ENCODE measurements around the gene GJD2.

GJD2 gene

GRCh38 chr15:34722439-34722836 lies 32.4 kb downstream of the GJD2 start:
- Mint-ChIP-seq H3K9me3 (ENCODE audit: low read depth) (no peaks in the 10 kb centered on the region), H3K4me3 (no peak overlapping the region), H3K27me3 (peaks cover 34% of the 10 kb centered on the region), H3K4me1 (ENCODE audit: low read depth) (peaks cover 2% of the 10 kb centered on the region), H3K36me3 (no peaks in the 10 kb centered on the region), H3K27ac (no peak overlapping the region)

DNA sequence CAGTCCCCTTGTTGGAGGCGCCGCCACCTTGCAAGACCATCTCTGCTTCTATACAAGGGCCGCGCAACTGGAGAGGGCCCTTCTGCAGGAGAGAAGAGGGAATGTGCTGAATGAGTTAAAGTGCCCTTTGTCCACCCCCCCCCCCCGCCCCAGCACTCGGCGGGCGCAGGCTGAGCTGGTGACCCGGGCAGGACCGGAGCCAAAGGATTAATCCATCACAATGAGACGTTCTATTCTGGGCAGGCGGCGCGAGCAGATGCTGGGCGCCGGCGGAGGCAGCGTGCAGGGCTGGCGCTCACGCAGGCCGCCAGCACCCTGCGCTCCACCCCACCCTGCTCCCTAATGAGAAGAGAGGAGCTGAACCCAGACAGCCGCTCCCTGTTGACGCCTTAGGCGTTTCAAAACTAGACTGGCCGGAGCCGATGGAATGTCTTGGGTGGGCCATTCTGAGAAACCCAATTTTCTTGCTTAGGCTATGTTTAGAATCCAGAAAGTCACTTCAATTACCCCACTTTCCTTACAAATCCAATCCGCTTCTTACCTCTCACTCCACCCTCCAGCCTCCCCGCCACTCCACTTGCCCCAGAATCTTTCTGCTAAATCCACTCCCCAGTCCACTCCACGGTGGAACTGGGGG lies 32.9 kb downstream of the GJD2 start:
- H3K27me3 Mint-ChIP-seq: peaks cover 34% of the 10 kb centered on the region
- H3K4me1 Mint-ChIP-seq (ENCODE audit: low read depth): peaks cover 2% of the 10 kb centered on the region
- H3K36me3 Mint-ChIP-seq: no peaks in the 10 kb centered on the region
- H3K27ac Mint-ChIP-seq: no peak overlapping the region
- no peak overlapping the region for H3K4me3 Mint-ChIP-seq
- no peaks in the 10 kb centered on the region for H3K9me3 Mint-ChIP-seq (ENCODE audit: low read depth)

DNA sequence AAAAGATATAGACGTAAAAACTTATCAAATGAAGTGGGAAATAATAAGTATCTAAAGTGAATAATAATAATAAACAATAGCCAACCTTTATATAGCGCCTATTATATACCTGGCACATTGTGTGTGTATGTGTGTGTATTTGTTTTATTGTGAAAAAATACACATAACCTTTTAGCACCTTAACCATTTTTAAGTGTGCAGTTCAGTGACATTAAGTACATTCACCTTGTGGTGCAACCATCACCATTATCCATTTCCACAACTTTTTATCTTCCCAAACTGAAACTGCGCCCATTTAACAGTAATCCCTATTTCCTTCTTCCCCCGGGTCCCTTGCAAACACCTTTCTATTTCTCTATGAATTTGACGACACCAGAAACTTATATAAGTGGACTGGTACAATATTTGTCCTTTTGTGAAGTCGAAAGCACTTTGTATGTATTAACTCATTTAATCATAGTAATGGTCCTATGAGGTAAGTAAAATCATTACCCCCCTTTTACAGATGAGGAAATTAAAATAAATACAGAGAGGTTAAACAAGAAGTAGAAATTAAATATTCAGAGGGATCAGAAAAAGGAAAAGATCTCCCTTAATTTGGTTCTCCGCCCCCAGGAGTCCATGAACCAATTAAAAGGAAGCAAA lies 33.5 kb downstream of the GJD2 start:
- Mint-ChIP-seq H3K4me1 (ENCODE audit: low read depth) (peaks cover 2% of the 10 kb centered on the region), H3K4me3 (no peak overlapping the region), H3K9me3 (ENCODE audit: low read depth) (no peaks in the 10 kb centered on the region), H3K27me3 (peaks cover 34% of the 10 kb centered on the region), H3K27ac (no peak overlapping the region), H3K36me3 (no peaks in the 10 kb centered on the region)

DNA sequence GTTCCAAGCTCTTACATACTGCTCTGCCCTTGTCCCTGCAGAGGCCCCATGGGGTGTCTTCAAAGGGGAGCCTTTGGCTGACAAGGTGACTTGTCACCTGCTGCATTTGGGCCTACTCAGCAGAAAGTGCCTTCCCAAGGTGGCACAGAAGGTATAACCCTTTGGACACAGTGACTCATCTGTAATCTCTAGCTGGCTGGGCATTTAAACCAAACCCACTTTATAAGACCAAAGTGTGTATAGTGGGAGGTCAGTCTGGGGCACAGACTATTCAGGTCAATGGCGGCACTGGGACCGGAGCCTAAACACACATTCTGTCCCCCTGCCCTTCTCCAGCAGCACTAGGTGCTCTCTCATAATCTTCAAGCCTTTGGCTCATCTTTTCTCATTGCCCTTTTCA lies 35.1 kb downstream of the GJD2 start:
- H3K9me3 Mint-ChIP-seq (ENCODE audit: low read depth): no peaks in the 10 kb centered on the region
- peaks cover 2% of the 10 kb centered on the region for H3K4me1 Mint-ChIP-seq (ENCODE audit: low read depth)
- peaks cover 28% of the 10 kb centered on the region for H3K27me3 Mint-ChIP-seq
- no peak overlapping the region for H3K27ac Mint-ChIP-seq
- H3K4me3 Mint-ChIP-seq: no peak overlapping the region
- H3K36me3 Mint-ChIP-seq: no peaks in the 10 kb centered on the region

GRCh38 chr15:34718681-34719665 lies 35.8 kb downstream of the GJD2 start:
- Mint-ChIP-seq H3K9me3 (ENCODE audit: low read depth) (no peaks in the 10 kb centered on the region), H3K4me1 (ENCODE audit: low read depth) (peaks cover 2% of the 10 kb centered on the region), H3K27ac (no peak overlapping the region), H3K27me3 (peaks cover 26% of the 10 kb centered on the region), H3K4me3 (no peak overlapping the region), H3K36me3 (no peaks in the 10 kb centered on the region)

DNA sequence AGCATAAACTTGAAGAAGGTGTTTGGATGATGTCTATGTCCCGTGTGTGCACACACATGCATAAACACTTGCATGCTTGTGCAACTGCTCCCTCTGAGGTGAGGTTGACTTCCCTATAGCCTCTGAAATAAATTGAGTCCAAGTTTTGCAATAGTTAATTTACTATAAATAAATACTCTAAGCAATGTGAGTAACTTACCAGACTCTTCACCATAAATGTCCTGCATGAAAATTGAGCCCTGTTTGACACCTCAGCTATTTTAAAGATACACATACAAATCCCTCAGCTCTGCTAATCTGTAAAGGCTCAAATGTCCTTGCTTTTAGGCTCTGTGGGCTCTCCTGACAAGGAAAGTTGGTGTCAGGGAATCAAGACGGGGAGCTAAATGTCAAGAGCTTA lies 37.1 kb downstream of the GJD2 start:
- Mint-ChIP-seq H3K27ac (no peak overlapping the region), H3K36me3 (no peaks in the 10 kb centered on the region), H3K4me1 (ENCODE audit: low read depth) (peaks cover 2% of the 10 kb centered on the region), H3K9me3 (ENCODE audit: low read depth) (no peaks in the 10 kb centered on the region), H3K27me3 (peaks cover 18% of the 10 kb centered on the region), H3K4me3 (no peak overlapping the region)

DNA sequence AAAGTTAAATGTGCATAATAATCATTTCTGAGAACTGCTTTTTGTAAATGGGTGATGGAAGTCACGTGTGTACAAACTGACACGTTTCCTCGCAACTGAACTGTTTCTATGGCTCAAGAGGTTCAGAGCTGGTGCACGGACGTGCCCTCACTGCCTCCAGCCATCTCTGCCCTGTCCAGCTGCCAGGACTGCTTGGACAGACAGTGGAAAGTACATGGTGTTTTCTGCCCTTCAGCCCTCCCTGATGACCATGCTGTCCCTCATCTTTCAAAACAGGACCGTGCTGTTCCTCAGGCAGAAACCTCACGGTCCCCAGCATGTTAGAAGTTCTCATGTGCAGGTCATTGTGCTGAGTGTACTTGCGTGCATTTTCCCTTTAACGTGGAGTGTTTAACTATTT lies 38.7 kb downstream of the GJD2 start:
- Mint-ChIP-seq H3K36me3 (no peaks in the 10 kb centered on the region), H3K27ac (no peak overlapping the region), H3K4me3 (no peak overlapping the region), H3K9me3 (ENCODE audit: low read depth) (no peaks in the 10 kb centered on the region), H3K4me1 (ENCODE audit: low read depth) (no peaks in the 10 kb centered on the region), H3K27me3 (peaks cover 13% of the 10 kb centered on the region)

DNA sequence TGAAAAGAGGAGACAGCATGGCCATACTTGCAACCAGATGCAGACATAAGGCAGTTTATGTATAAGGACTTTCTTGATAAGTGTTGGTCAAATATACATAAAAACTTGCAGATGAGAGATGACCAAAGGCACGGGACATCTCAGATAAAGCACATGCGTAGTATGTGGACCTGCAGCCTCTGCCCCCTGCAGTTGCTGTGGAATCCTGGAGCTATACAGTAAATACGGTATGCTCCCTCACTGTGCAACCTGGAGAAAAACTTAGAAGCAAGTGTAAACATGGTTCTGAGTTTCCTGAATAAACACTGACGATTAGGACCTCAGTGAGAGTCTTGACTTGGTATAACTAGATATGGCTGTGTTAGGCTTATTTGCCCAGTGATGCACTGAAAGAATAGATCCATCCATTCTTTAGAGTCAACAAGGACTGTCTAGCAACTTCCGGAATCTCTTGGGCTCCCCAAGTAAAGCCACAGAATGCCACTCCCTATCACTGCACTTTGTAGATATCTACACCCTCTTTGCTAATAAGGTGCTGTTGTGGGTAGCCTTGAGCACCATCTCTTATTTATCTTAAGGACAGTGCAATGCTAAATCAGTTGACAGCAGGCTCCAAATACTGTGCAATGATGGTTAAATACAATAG lies 40.2 kb downstream of the GJD2 start:
- Mint-ChIP-seq H3K27ac (no peak overlapping the region), H3K27me3 (peaks cover 9% of the 10 kb centered on the region), H3K36me3 (no peaks in the 10 kb centered on the region), H3K4me3 (no peak overlapping the region), H3K4me1 (ENCODE audit: low read depth) (no peaks in the 10 kb centered on the region), H3K9me3 (ENCODE audit: low read depth) (no peaks in the 10 kb centered on the region)

GRCh38 chr15:34713635-34714034 lies 41.2 kb downstream of the GJD2 start:
- H3K4me1 Mint-ChIP-seq (ENCODE audit: low read depth): no peaks in the 10 kb centered on the region
- no peak overlapping the region for H3K27ac Mint-ChIP-seq
- H3K9me3 Mint-ChIP-seq (ENCODE audit: low read depth): no peaks in the 10 kb centered on the region
- no peaks in the 10 kb centered on the region for H3K36me3 Mint-ChIP-seq
- peaks cover 13% of the 10 kb centered on the region for H3K27me3 Mint-ChIP-seq
- H3K4me3 Mint-ChIP-seq: no peak overlapping the region

DNA sequence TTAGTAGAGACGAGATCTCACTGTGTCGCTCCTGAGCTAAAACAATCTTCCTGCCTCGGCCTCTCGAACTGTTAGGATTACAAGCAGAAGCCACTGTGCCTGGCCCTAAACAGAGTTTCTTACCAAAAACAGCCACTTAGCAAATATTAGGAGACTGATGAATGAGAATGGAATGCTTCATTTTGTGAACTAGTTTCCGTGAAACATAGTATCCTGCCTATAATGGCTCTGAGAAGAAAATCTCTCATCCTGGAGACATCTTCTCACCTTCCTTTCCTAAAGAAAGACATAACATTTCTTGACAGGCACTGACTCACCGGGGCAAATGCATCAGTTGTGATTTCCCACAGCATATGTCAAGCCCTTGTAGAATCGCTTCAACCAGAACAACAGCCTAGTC lies 44.9 kb downstream of the GJD2 start:
- Mint-ChIP-seq H3K27me3 (peaks cover 14% of the 10 kb centered on the region), H3K9me3 (ENCODE audit: low read depth) (no peaks in the 10 kb centered on the region), H3K4me1 (ENCODE audit: low read depth) (no peaks in the 10 kb centered on the region), H3K27ac (no peak overlapping the region), H3K36me3 (no peaks in the 10 kb centered on the region), H3K4me3 (no peak overlapping the region)

DNA sequence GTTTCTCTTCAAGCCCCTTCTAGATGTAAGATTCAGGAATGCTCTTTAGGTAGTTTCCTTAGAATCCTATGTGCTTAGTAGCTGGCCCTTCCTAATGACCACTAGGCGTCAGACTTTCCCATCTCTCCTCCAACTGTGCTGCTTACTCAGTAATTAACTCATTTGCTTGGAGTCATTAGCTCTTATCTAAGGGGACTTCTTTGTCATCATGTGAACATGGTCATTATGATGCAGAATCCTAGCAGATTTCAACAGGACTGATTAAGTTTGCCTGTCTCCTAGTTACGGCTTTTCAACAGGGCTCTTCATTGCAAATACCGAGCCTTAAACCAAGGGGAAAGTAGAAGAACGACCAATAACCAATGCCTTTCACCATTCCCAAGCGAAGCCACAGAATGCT lies 46.4 kb downstream of the GJD2 start:
- H3K27ac Mint-ChIP-seq: no peak overlapping the region
- peaks cover 17% of the 10 kb centered on the region for H3K27me3 Mint-ChIP-seq
- H3K4me3 Mint-ChIP-seq: no peak overlapping the region
- H3K4me1 Mint-ChIP-seq (ENCODE audit: low read depth): no peaks in the 10 kb centered on the region
- H3K9me3 Mint-ChIP-seq (ENCODE audit: low read depth): no peaks in the 10 kb centered on the region
- no peaks in the 10 kb centered on the region for H3K36me3 Mint-ChIP-seq

GRCh38 chr15:34701536-34701935 lies 53.3 kb downstream of the GJD2 start:
- H3K36me3 Mint-ChIP-seq: no peaks in the 10 kb centered on the region
- no peak overlapping the region for H3K4me3 Mint-ChIP-seq
- H3K9me3 Mint-ChIP-seq (ENCODE audit: low read depth): no peaks in the 10 kb centered on the region
- peaks cover 12% of the 10 kb centered on the region for H3K27me3 Mint-ChIP-seq
- H3K27ac Mint-ChIP-seq: no peak overlapping the region
- no peaks in the 10 kb centered on the region for H3K4me1 Mint-ChIP-seq (ENCODE audit: low read depth)
